ENCODE data around the gene TMEM217. TPM values are rescaled to one million over a fixed set of nuclear protein-coding genes. Genes with fewer than 3 reads are reported as not detected.
"Not testable (repeated sequence)": the region's sequence is repeated elsewhere in the genome, so short reads cannot be mapped to it uniquely, and the experiment has no call there.

TMEM217 gene
- polyA plus RNA-seq, 3 donors = 0.09 to 0.29 TPM; not detected in 1

- no CpG with 5 or more reads among the region's 4 CpGs for WGBS (ENCODE audit: insufficient coverage)
- peaks cover 54 to 78% of the 10 kb centered on the region in 2 donors for H3K36me3 Mint-ChIP-seq
- H3K27me3 ChIP-seq (ENCODE audit: control insufficient read depth in 2 of 2, insufficient read depth in 2 of 2, low read length in 2 of 2) = no peaks in the 10 kb centered on the region
Observed at GRCh38 chr6:37299990-37300389, 42.0 kb upstream of the TMEM217 start.

GRCh38 chr6:37298958-37299357 is 41.0 kb upstream of the TMEM217 start:
- peaks cover 10 to 16% of the 10 kb centered on the region in 2 donors for H3K4me1 ChIP-seq (ENCODE audit: control insufficient read depth in 1 of 2, insufficient read depth in 2 of 2, low read length in 2 of 2)
- no peak overlapping the region for H2AFZ ChIP-seq (ENCODE audit: insufficient read depth, low read depth, low read length, poor library complexity, severe bottlenecking)
- no peak overlapping the region for H3K27ac ChIP-seq (ENCODE audit: low read depth in 1 of 2, low read length in 2 of 2)
- no peaks in the 10 kb centered on the region for H4K20me1 ChIP-seq (ENCODE audit: insufficient read depth, low read length)
- no peak overlapping the region for H3K4me2 ChIP-seq (replicated peaks; ENCODE audit: extremely low read depth, low read length, poor library complexity, severe bottlenecking)
- Mint-ChIP-seq H3K9me3 (no peaks in the 10 kb centered on the region), H3K4me1 (peaks cover 19% of the 10 kb centered on the region), H3K4me3 (no peak overlapping the region), H3K36me3 (peaks cover 51 to 75% of the 10 kb centered on the region in 2 donors), H3K27me3 (ENCODE audit: low read depth in 3 of 3) (peaks cover 0 to 1% (median 0%) of the 10 kb centered on the region in 3 donors), H3K27ac (no peak overlapping the region)
- H3K36me3 ChIP-seq (replicated peaks in 1 of 2; ENCODE audit: control insufficient read depth in 1 of 2, insufficient read depth in 2 of 2, low read length in 2 of 2) = peaks cover 32 to 65% of the 10 kb centered on the region in 2 donors
- H3K4me3 ChIP-seq (replicated peaks in 1 of 3; ENCODE audit: low read depth in 2 of 3, low read length in 3 of 3) = no peak overlapping the region
- H3K79me2 ChIP-seq (ENCODE audit: insufficient read depth, low read length) = no peaks in the 10 kb centered on the region
- no peaks in the 10 kb centered on the region for H3K9me3 ChIP-seq (replicated peaks in 1 of 2; ENCODE audit: control insufficient read depth in 1 of 2, insufficient read depth in 1 of 2, low read length in 2 of 2)
- H3K9ac ChIP-seq (ENCODE audit: insufficient read depth, low read length, poor library complexity, severe bottlenecking) = no peak overlapping the region
- no peaks in the 10 kb centered on the region for H3K27me3 ChIP-seq (ENCODE audit: control insufficient read depth in 2 of 2, insufficient read depth in 2 of 2, low read length in 2 of 2)
- intact Hi-C loops (cut with micrococcal nuclease) = no loop called here
- no peak for TF ChIP-seq CTCF (IDR thresholded peaks at IDR 0.05)
- no peak for DNase-seq

More at GRCh38 chr6:37299990-37300389, 42.0 kb upstream of the TMEM217 start:
- H3K4me1 Mint-ChIP-seq = peaks cover 19% of the 10 kb centered on the region
- Histone ChIP-seq H3K27ac (ENCODE audit: low read depth in 1 of 2, low read length in 2 of 2) (no peak overlapping the region), H3K36me3 (replicated peaks in 1 of 2; ENCODE audit: control insufficient read depth in 1 of 2, insufficient read depth in 2 of 2, low read length in 2 of 2) (peaks cover 26 to 68% of the 10 kb centered on the region in 2 donors), H4K20me1 (ENCODE audit: insufficient read depth, low read length) (no peaks in the 10 kb centered on the region), H3K79me2 (ENCODE audit: insufficient read depth, low read length) (no peaks in the 10 kb centered on the region), H3K4me3 (replicated peaks in 1 of 3; ENCODE audit: low read depth in 2 of 3, low read length in 3 of 3) (no peak overlapping the region), H3K4me2 (replicated peaks; ENCODE audit: extremely low read depth, low read length, poor library complexity, severe bottlenecking) (no peak overlapping the region), H3K9me3 (replicated peaks in 1 of 2; ENCODE audit: control insufficient read depth in 1 of 2, insufficient read depth in 1 of 2, low read length in 2 of 2) (no peaks in the 10 kb centered on the region), H2AFZ (ENCODE audit: insufficient read depth, low read depth, low read length, poor library complexity, severe bottlenecking) (no peak overlapping the region), H3K9ac (ENCODE audit: insufficient read depth, low read length, poor library complexity, severe bottlenecking) (no peak overlapping the region), H3K4me1 (ENCODE audit: control insufficient read depth in 1 of 2, insufficient read depth in 2 of 2, low read length in 2 of 2) (peaks cover 10 to 16% of the 10 kb centered on the region in 2 donors)
- peaks cover 0 to 1% (median 0%) of the 10 kb centered on the region in 3 donors for H3K27me3 Mint-ChIP-seq (ENCODE audit: low read depth in 3 of 3)
- peaks cover 0 to under 1% (median 0%) of the 10 kb centered on the region in 7 donors for H3K9me3 Mint-ChIP-seq
- no peak for DNase-seq
- TF ChIP-seq CTCF (IDR thresholded peaks at IDR 0.05) = no peak
- intact Hi-C loops (cut with micrococcal nuclease) = no loop called here
- no peak overlapping the region for H3K4me3 Mint-ChIP-seq
- no peak overlapping the region for H3K27ac Mint-ChIP-seq

- H3K27ac Mint-ChIP-seq; H3K79me2 ChIP-seq (ENCODE audit: insufficient read depth, low read length); H3K27me3 ChIP-seq (ENCODE audit: control insufficient read depth in 2 of 2, insufficient read depth in 2 of 2, low read length in 2 of 2); DNase-seq; H3K4me3 Mint-ChIP-seq; H4K20me1 ChIP-seq (ENCODE audit: insufficient read depth, low read length); H3K9me3 ChIP-seq (replicated peaks in 1 of 2; ENCODE audit: control insufficient read depth in 1 of 2, insufficient read depth in 1 of 2, low read length in 2 of 2); H3K4me2 ChIP-seq (replicated peaks; ENCODE audit: extremely low read depth, low read length, poor library complexity, severe bottlenecking); H3K27ac ChIP-seq (ENCODE audit: low read depth in 1 of 2, low read length in 2 of 2); H3K27me3 Mint-ChIP-seq (ENCODE audit: low read depth in 3 of 3); intact Hi-C loops (cut with micrococcal nuclease); H3K4me3 ChIP-seq (replicated peaks in 1 of 3; ENCODE audit: low read depth in 2 of 3, low read length in 3 of 3); H3K9ac ChIP-seq (ENCODE audit: insufficient read depth, low read length, poor library complexity, severe bottlenecking); H3K9me3 Mint-ChIP-seq; H2AFZ ChIP-seq (ENCODE audit: insufficient read depth, low read depth, low read length, poor library complexity, severe bottlenecking); H3K4me1 ChIP-seq (ENCODE audit: control insufficient read depth in 1 of 2, insufficient read depth in 2 of 2, low read length in 2 of 2): not testable (repeated sequence)
- Mint-ChIP-seq H3K36me3 (peaks cover 46 to 72% of the 10 kb centered on the region in 2 donors), H3K4me1 (peaks cover 10% of the 10 kb centered on the region)
- peaks cover 36 to 64% of the 10 kb centered on the region in 2 donors for H3K36me3 ChIP-seq (replicated peaks in 1 of 2; ENCODE audit: control insufficient read depth in 1 of 2, insufficient read depth in 2 of 2, low read length in 2 of 2)
Observed at GRCh38 chr6:37297637-37298036, 39.7 kb upstream of the TMEM217 start.

Data from CD14-positive monocyte (primary cell).